Activated CD8-positive, alpha-beta memory T cell treated with anti-CD3 and anti-CD28 coated beads, Interleukin-2, amount 50 U/mL, for 1 hour (primary cell): ENCODE data around the gene HSPB8.
"Not testable (repeated sequence)": the region's sequence is repeated elsewhere in the genome, so short reads cannot be mapped to it uniquely, and the experiment has no call there.

Experiments
- DNase-seq: peaks from one replicate; pipeline ENCODE4 v3.0.0-alpha.2; 2020; ENCODE audit errors: extremely low read depth

Gene HSPB8

GRCh38 chr12:119204671-119205285, 26.0 kb downstream of the HSPB8 start:
- no peak for DNase-seq

DNA sequence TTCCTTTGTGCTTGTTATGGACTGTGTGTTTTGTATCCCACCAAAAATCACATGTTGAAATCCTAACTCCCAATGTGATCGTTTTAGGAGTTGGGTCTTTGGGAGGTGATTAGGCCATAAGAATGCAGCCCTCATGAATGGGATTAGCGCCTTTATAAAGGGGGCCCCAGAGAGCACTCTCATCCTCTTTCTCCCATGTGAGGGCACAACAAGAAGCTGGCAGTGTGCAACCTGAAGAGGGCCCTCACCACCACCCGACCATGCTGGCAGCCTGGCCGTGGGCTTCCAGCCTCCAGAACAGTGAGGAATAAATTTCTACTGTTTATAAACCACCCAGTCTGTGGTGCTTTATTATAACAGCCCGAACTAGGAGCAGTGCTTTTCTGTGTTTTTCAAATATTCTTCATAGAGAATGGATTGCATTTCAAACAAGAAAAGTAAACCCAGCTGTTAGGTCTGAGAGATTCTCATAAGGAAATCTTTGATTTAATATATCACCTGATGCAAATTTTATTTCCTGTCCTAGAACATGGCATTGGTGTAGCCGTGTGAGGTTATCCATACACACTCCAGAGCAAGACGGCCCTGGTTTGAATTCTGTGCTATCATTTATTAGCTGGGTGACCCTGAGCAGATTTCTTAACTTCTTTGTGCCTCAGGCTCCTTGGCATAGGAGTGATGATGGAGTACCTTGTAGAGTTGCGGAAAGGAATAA, 27.8 kb downstream of the HSPB8 start:
- no peak for DNase-seq

- DNase-seq: no peak
Observed at GRCh38 chr12:119207063-119207560, 28.4 kb downstream of the HSPB8 start.

DNA sequence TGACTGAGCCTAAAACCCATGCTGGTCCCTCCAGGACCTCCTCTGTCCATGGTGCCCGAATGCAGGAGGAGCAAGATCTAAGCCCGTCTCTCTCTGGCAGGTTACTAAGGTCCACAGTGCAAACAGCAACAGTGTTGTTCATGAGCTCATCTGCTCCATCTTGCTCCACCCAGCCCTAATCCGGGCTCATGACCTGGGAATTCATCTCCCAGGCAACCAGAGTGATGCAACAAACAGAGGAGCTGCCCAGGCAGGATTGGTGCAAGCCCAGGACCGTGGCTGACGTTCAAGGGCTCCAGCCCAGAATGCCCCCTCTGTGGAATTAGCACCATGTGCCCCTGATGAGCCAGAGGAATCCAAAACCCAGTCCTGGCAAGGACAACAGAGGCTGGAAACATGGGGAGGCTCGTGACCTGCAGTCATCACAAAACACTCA, 29.9 kb downstream of the HSPB8 start:
- DNase-seq: no peak

DNA sequence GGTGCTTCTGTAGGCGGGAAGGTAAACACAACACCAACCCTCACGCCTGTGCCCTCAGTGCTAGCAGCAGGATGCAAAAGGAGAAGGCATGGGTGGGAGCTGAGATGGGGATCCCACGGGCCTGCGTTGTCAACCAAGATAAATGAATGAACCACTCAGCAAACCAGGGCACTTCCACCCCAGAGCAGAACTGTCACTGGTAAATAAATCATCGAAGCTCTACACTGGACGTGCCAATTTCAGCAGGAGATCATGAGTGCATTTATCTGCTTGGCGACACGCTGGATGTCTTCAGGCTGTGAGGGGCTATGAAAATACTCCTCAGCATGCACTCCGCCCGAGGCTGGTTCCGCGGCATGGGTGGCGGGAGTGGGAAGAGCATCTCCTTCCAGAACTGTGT, 33.2 kb downstream of the HSPB8 start:
- no peak for DNase-seq

DNA sequence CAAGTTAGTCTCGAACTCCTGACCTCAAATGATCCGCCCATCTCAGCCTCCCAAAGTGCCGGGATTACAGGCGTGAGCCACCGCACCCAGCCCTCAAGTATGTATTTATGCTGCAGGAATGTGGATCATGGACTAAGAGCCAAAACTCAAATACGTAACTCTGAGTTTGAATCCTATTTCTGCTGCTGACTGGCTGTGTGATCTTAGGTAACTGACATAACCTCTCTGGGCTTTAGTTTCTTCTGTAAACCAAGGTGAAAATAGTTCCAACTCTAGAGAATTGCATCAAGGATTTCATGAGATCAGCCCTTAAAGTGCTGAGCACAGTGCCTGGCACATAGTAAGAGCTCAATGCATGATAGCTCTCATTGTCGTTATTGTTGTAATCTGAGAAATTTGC, 37.4 kb downstream of the HSPB8 start:
- no peak for DNase-seq

GRCh38 chr12:119218875-119219274, 40.1 kb downstream of the HSPB8 start:
- DNase-seq: not testable (repeated sequence)

GRCh38 chr12:119222222-119222951, 43.7 kb downstream of the HSPB8 start:
- DNase-seq: no peak

- no peak for DNase-seq
Observed at GRCh38 chr12:119225454-119225853, 46.7 kb downstream of the HSPB8 start.

DNA sequence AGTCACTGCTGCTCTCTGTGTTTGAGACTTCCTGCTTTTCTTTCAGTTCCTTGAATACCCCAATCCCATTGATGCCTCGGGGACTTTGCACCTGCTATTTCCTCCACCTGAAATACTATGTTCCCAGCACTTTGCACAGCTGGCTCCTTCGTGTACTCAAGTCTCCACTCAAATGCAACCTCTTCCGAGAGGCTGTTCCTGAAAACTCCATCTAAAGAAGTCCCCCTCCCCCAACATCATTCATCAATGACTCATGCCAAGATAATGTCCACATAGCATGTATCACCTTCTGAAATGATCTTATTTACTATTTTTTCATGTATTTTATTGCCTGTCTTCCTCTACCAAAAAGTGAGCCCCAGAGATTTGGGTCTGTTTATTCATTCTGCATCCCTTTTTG, 48.6 kb downstream of the HSPB8 start:
- DNase-seq: no peak

DNA sequence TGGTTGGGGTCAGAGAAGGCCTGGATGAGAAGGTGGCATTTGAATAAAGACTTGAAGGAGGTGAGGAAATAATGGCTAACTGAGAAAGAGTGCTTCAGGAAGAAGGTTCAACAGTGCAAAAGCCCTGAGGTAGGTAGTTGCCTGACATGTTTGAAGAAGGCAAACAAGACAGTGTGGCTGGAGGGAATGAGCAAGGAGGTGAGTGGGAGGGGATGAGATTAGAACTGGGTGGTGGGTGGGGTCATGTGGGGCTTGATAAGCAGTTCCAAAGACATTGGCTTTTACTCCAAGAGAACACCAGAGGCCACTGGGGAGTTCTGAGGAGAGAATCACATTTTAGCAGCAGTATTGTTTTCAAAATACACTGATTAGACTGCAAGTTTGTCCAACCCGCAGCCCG, 50.5 kb downstream of the HSPB8 start:
- DNase-seq: no peak

- no peak for DNase-seq
Observed at GRCh38 chr12:119229837-119230236, 51.1 kb downstream of the HSPB8 start.

- DNase-seq: no peak
Observed at GRCh38 chr12:119230807-119231206, 52.1 kb downstream of the HSPB8 start.

DNA sequence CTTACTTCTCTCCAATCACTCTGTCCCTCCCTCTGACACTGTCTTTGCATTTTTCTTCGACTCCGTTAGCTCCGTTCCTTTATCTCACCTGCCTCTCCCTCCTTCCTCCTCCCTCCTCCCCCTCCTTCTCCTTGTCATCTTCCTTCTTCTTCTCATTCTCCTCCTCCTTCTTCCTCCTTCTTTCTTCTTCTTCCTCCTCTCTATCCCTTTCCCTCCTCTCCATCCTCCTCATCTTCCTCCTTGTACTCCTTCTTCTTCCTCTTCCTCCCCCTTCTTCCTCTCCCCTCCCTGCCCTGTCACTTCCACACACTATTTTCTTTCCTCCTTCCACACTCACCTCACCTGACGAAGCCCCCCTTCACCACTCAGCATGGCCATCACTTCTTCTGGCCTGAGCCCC, 53.0 kb downstream of the HSPB8 start:
- DNase-seq: no peak

GRCh38 chr12:119235197-119235751, 56.5 kb downstream of the HSPB8 start:
- no peak for DNase-seq

DNA sequence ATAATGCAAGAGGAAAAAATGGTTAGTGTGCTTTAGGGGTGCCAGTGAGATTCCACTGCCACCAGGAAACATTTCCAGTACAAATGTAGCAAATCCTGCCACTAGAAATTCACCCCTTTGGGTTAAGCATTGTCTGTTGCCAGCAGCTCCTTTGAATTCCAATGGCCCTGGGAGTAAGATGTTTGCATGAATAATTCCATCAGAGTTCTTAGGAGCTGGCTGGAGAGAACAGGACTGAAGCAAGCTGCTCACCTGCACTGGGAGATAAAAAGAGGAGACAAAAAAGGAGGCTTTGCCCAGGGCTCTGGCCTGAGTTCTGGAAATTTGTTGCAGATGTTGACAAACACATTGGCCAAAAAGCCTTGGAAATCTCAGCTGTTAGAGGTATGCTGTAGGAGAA, 57.6 kb downstream of the HSPB8 start:
- no peak for DNase-seq

GRCh38 chr12:119239040-119239439, 60.3 kb downstream of the HSPB8 start:
- DNase-seq: no peak

DNA sequence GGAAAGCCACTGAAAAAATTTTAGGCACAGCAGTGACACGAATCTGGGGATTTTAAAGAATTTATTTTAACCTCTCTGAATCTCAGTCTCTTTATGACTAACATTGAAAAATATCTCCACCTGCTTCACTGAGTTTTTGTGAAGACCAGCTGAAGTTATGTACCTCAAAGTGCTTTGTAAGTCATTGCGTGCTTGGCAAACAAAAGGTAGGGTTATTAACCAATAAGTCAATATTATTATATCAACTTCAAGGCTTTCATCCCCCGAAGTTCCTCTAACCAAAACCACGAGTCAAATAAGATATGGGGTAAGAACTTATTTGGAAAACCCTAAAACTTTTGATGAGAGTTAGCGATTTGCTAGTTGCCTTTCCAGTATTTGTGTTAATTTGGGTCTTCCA, 62.3 kb downstream of the HSPB8 start:
- no peak for DNase-seq

DNA sequence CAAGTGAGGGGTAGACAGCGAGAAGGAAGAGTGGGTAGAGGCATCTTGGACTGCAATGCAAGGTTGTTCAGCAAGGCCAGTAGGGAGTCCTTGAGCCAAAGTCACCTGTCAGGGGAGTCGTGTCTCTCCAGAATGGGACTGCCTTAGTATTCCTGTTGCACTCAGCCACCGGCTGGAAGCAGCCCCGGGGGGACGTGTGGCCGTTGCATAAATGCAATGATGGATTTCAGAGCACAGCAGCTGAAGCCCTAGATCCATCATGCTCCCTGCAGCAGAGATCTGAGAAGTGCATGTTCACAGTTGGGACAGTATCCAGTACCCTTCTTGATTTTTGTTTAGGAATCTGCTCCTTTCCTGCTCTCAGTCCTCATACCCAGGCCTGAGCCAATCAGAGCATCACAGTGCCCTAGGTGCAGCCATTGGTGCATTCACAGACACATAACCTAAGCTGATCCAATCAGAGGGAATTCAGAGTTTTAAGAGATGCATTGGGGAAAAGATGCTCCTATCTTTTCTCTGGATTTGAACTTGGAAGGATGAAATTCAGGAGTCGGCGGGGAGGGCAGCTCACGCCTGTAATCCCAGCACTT, 62.9 kb downstream of the HSPB8 start:
- no peak for DNase-seq
